ENCODE data around the gene CAVIN3.

- no peak for TF ChIP-seq CTCF (IDR thresholded peaks at IDR 0.05)
- no peak for TF ChIP-seq POLR2A (IDR thresholded peaks at IDR 0.05)
These were observed 1.1 kb upstream of the CAVIN3 start for GRCh38 chr11:6321356-6321755.

Data from thyroid gland (tissue), 4 donors.